Measurements from ENCODE around the gene GALNT4. TPM values are rescaled to one million over a fixed set of nuclear protein-coding genes. Genes with fewer than 3 reads are reported as not detected.

The GALNT4 gene
- total and polyA plus RNA-seq, 9 of the 15 experiments (the other 6 are each of a cell fraction or from before 2014, with no cell fraction given) = 1.2 to 4.6 (median 3.4) TPM

GRCh38 chr12:89528434-89528833 is 3.8 kb upstream of the GALNT4 start (continued):
- TF ChIP-seq SIRT6 (IDR thresholded peaks at IDR 0.05; ENCODE audit: low read depth, low read length) = no peak
- TF ChIP-seq, protein P1, sequence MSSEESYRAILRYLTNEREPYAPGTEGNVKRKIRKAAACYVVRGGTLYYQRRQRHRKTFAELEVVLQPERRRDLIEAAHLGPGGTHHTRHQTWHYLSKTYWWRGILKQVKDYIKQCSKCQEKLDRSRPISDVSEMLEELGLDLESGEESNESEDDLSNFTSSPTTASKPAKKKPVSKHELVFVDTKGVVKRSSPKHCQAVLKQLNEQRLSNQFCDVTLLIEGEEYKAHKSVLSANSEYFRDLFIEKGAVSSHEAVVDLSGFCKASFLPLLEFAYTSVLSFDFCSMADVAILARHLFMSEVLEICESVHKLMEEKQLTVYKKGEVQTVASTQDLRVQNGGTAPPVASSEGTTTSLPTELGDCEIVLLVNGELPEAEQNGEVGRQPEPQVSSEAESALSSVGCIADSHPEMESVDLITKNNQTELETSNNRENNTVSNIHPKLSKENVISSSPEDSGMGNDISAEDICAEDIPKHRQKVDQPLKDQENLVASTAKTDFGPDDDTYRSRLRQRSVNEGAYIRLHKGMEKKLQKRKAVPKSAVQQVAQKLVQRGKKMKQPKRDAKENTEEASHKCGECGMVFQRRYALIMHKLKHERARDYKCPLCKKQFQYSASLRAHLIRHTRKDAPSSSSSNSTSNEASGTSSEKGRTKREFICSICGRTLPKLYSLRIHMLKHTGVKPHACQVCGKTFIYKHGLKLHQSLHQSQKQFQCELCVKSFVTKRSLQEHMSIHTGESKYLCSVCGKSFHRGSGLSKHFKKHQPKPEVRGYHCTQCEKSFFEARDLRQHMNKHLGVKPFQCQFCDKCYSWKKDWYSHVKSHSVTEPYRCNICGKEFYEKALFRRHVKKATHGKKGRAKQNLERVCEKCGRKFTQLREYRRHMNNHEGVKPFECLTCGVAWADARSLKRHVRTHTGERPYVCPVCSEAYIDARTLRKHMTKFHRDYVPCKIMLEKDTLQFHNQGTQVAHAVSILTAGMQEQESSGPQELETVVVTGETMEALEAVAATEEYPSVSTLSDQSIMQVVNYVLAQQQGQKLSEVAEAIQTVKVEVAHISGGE (CRISPR knock-in tag; IDR thresholded peaks at IDR 0.05) = peak in 1 of 3 experiments; percentile 63; a peak in 2 of 6 replicates

GRCh38 chr12:89525824-89526770 is 1.5 kb upstream of the GALNT4 start, which contains the start of gene POC1B:
Gene POC1B, minus strand, starts transcription at chr12:89526047. Its CDS starts 152 bp downstream, at chr12:89525895.
- peak within 1 kb of the TSS; percentile 100 for H2AFZ ChIP-seq (ENCODE audit: low read depth, low read length)
- ATAC-seq (peak; percentile 84), FAIRE-seq (peak; percentile 82), DNase-seq (ENCODE audit: extremely low read depth in 1 of 4, low spot score in 3 of 4) (peak; percentile 80 to 84 (median 80))
- H3K79me2 ChIP-seq (ENCODE audit: control insufficient read depth, insufficient read depth, low read length) = peaks cover 51% of the 10 kb centered on the region
- BruUV-seq (replicated peaks) = no TSS peak
- ChIA-PET POLR2A (interaction anchor here (0.6 to 1.2 kb wide), 2 partner anchors 14 to 703 kb away, joined by 3 to 4 read pairs; no protein-coding TSS in a partner anchor), CTCF (ENCODE audit: low intra/inter-chr PET ratio) (interaction anchor here (0.7 to 2.6 kb wide), 2 partner anchors 55 to 56 kb away, joined by 3 to 17 read pairs; no protein-coding TSS in a partner anchor)
- peak within 1 kb of the TSS; percentile 100 for H3K4me2 ChIP-seq (ENCODE audit: insufficient read depth, low read length)
- in situ Hi-C loops (cut with MboI) = loop anchor here (5.0 to 25.0 kb wide), 4 partner anchors 54 to 1311 kb away; no protein-coding TSS in a partner anchor
- peaks cover 17% of the 10 kb centered on the region; the same call in 1 of the 3 replicates for H3K36me3 ChIP-seq (ENCODE audit: control insufficient read depth, insufficient read depth, low read length)
- H3K27ac ChIP-seq (ENCODE audit: extremely low read depth, low read depth, low read length) = peak within 1 kb of the TSS; percentile 99
- no peaks in the 10 kb centered on the region for H3K9me1 ChIP-seq (ENCODE audit: control insufficient read depth, insufficient read depth, low read length)
- H3K27me3 ChIP-seq (ENCODE audit: control insufficient read depth in 2 of 2, insufficient read depth in 2 of 2, low read length in 2 of 2) = no peaks in the 10 kb centered on the region
- peaks cover 10 to 23% of the 10 kb centered on the region in 2 experiments; a peak in 4 of 5 replicates for H3K4me1 ChIP-seq (replicated peaks in 1 of 2; ENCODE audit: control insufficient read depth in 2 of 2, insufficient read depth in 2 of 2, low read length in 2 of 2)
- WGBS (ENCODE audit: insufficient coverage, low coverage, missing lambda C conversion rate) = 2% methylated on average over 27 of the region's 39 CpGs
- H4K20me1 ChIP-seq (replicated peaks; ENCODE audit: control insufficient read depth, insufficient read depth, low read length) = no peaks in the 10 kb centered on the region
- peak within 1 kb of the TSS; percentile 91 to 94 for H3K9ac ChIP-seq (ENCODE audit: insufficient read depth in 1 of 2, low read depth in 2 of 2, low read length in 2 of 2)
- no peaks in the 10 kb centered on the region for H3K9me3 ChIP-seq (replicated peaks; ENCODE audit: control insufficient read depth, insufficient read depth, low read depth, low read length)
- intact Hi-C loops (cut with micrococcal nuclease) = loop anchor here (10.0 kb wide), 2 partner anchors 471 to 1381 kb away; partner anchors contain the start of genes CEP290 and TMTC3
- peak within 1 kb of the TSS; percentile 93 for H3K4me3 ChIP-seq
- TF ChIP-seq PHB2 (IDR thresholded peaks at IDR 0.05; ENCODE audit: low read depth) (no peak), ARHGAP35 (IDR thresholded peaks at IDR 0.05; ENCODE audit: partially characterized antibody) (no peak), ZNF696 (CRISPR knock-in tag; conservative IDR thresholded peaks at IDR 0.05) (no peak), ZNF551 (CRISPR knock-in tag; IDR thresholded peaks at IDR 0.05) (no peak), ZNF699 (CRISPR knock-in tag; IDR thresholded peaks at IDR 0.05; ENCODE audit: insufficient replicate concordance) (no peak), MEF2A (IDR thresholded peaks at IDR 0.05; ENCODE audit: control insufficient read depth, low read depth, low read length) (0 out of 2 replicates have a peak, but pooled peaks have one; percentile 48), GATAD2B (IDR thresholded peaks at IDR 0.05; ENCODE audit: borderline replicate concordance) (no peak), DIDO1 (tag; IDR thresholded peaks at IDR 0.05; ENCODE audit: low read depth) (peak; percentile 96)
- TF ChIP-seq, protein P2, sequence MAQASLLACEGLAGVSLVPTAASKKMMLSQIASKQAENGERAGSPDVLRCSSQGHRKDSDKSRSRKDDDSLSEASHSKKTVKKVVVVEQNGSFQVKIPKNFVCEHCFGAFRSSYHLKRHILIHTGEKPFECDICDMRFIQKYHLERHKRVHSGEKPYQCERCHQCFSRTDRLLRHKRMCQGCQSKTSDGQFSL (CRISPR knock-in tag; IDR thresholded peaks at IDR 0.05) = peak; percentile 95
- TF ChIP-seq, protein P2 (tag; IDR thresholded peaks at IDR 0.05) = peak in 1 of 2 experiments; percentile 65; a peak in 1 of 4 replicates
